H1 (cell line): ENCODE data around the gene CSE1L. TPM values are rescaled to one million over a fixed set of nuclear protein-coding genes. Genes with fewer than 3 reads are reported as not detected.

ENCODE experiments used
- CTCF ChIP-seq, 3 experiments: IDR thresholded peaks; 1 replicate in 2 of 3; 2 replicates in 1 of 3; pipeline versions ENCODE4 v1.5.1 to v1.6.1; 2011; ENCODE audit warnings: low read length in 3 of 3, mild to moderate bottlenecking in 3 of 3, inconsistent platforms in 2 of 3, low read depth in 1 of 3, moderate library complexity in 1 of 3; ENCODE audit not compliant: insufficient read depth in 1 of 3; ENCODE audit errors: control extremely low read depth in 1 of 3
- JUND ChIP-seq: IDR thresholded peaks from 2 replicates; pipeline ENCODE4 v1.6.1; 2011; ENCODE audit warnings: mild to moderate bottlenecking, improper control_type of control experiment, low read length
- MAFK ChIP-seq: IDR thresholded peaks from 2 replicates; pipeline ENCODE4 v1.6.1; 2012; ENCODE audit warnings: low read depth, mild to moderate bottlenecking, improper control_type of control experiment, low read length
- NANOG ChIP-seq: IDR thresholded peaks from 2 replicates; pipeline ENCODE4 v1.6.1; 2011; ENCODE audit warnings: low read length, low read depth, mild to moderate bottlenecking, inconsistent platforms; ENCODE audit not compliant: insufficient read depth, poor library complexity, severe bottlenecking
- polyA plus RNA-seq, 7 experiments: library from polyadenylated mRNA; depleted of rRNA in 3 of 7; stranded (reverse) in 5 of 7; unstranded in 2 of 7; fragments of >200 nt in 5 of 7; fragments of 200-250 nt in 2 of 7; gene quantifications; 1 replicate in 5 of 7; 2 replicates in 1 of 7; 4 replicates in 1 of 7; pipeline versions ENCODE4 v1.2.1 to v1.2.3, GENCODE V29; 2011 to 2013; ENCODE audit warnings: missing spikeins in 2 of 7, mixed read lengths in 2 of 7
- total RNA-seq: library from RNA; stranded (reverse); fragmentation: NEBNext Ultra II Directional; extraction: Animal tissue kit (Norgen Biotek cat#: 25700); gene quantifications from 2 replicates; pipeline ENCODE4 v1.2.1, GENCODE V29; 2021
- TF ChIP-seq, protein P1 (sequence below): fragments of 300-600 bp; sonication (generic); IDR thresholded peaks from 2 replicates; pipeline ENCODE4 v1.7.1; 2012; ENCODE audit warnings: low read length, moderate library complexity, mild to moderate bottlenecking, inconsistent platforms; ENCODE audit not compliant: insufficient replicate concordance

CSE1L gene
- total and polyA plus RNA-seq, 2 of the 8 experiments (the other 6 are each of a cell fraction or from before 2014, with no cell fraction given): 94.1 to 269 TPM

- TF ChIP-seq, protein P1, sequence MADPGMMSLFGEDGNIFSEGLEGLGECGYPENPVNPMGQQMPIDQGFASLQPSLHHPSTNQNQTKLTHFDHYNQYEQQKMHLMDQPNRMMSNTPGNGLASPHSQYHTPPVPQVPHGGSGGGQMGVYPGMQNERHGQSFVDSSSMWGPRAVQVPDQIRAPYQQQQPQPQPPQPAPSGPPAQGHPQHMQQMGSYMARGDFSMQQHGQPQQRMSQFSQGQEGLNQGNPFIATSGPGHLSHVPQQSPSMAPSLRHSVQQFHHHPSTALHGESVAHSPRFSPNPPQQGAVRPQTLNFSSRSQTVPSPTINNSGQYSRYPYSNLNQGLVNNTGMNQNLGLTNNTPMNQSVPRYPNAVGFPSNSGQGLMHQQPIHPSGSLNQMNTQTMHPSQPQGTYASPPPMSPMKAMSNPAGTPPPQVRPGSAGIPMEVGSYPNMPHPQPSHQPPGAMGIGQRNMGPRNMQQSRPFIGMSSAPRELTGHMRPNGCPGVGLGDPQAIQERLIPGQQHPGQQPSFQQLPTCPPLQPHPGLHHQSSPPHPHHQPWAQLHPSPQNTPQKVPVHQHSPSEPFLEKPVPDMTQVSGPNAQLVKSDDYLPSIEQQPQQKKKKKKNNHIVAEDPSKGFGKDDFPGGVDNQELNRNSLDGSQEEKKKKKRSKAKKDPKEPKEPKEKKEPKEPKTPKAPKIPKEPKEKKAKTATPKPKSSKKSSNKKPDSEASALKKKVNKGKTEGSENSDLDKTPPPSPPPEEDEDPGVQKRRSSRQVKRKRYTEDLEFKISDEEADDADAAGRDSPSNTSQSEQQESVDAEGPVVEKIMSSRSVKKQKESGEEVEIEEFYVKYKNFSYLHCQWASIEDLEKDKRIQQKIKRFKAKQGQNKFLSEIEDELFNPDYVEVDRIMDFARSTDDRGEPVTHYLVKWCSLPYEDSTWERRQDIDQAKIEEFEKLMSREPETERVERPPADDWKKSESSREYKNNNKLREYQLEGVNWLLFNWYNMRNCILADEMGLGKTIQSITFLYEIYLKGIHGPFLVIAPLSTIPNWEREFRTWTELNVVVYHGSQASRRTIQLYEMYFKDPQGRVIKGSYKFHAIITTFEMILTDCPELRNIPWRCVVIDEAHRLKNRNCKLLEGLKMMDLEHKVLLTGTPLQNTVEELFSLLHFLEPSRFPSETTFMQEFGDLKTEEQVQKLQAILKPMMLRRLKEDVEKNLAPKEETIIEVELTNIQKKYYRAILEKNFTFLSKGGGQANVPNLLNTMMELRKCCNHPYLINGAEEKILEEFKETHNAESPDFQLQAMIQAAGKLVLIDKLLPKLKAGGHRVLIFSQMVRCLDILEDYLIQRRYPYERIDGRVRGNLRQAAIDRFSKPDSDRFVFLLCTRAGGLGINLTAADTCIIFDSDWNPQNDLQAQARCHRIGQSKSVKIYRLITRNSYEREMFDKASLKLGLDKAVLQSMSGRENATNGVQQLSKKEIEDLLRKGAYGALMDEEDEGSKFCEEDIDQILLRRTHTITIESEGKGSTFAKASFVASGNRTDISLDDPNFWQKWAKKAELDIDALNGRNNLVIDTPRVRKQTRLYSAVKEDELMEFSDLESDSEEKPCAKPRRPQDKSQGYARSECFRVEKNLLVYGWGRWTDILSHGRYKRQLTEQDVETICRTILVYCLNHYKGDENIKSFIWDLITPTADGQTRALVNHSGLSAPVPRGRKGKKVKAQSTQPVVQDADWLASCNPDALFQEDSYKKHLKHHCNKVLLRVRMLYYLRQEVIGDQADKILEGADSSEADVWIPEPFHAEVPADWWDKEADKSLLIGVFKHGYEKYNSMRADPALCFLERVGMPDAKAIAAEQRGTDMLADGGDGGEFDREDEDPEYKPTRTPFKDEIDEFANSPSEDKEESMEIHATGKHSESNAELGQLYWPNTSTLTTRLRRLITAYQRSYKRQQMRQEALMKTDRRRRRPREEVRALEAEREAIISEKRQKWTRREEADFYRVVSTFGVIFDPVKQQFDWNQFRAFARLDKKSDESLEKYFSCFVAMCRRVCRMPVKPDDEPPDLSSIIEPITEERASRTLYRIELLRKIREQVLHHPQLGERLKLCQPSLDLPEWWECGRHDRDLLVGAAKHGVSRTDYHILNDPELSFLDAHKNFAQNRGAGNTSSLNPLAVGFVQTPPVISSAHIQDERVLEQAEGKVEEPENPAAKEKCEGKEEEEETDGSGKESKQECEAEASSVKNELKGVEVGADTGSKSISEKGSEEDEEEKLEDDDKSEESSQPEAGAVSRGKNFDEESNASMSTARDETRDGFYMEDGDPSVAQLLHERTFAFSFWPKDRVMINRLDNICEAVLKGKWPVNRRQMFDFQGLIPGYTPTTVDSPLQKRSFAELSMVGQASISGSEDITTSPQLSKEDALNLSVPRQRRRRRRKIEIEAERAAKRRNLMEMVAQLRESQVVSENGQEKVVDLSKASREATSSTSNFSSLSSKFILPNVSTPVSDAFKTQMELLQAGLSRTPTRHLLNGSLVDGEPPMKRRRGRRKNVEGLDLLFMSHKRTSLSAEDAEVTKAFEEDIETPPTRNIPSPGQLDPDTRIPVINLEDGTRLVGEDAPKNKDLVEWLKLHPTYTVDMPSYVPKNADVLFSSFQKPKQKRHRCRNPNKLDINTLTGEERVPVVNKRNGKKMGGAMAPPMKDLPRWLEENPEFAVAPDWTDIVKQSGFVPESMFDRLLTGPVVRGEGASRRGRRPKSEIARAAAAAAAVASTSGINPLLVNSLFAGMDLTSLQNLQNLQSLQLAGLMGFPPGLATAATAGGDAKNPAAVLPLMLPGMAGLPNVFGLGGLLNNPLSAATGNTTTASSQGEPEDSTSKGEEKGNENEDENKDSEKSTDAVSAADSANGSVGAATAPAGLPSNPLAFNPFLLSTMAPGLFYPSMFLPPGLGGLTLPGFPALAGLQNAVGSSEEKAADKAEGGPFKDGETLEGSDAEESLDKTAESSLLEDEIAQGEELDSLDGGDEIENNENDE: no peak
- no peak for TF ChIP-seq NANOG
- no peak for TF ChIP-seq CTCF (IDR thresholded peaks at IDR 0.05; ENCODE audit: control extremely low read depth in 1 of 3, insufficient read depth in 1 of 3, low read depth in 1 of 3, low read length in 3 of 3)
- no peak for TF ChIP-seq JUND
- TF ChIP-seq MAFK: no peak
- TF ChIP-seq, all 59 proteins: peak for 0
Observed at GRCh38 chr20:49098136-49098535, 52.0 kb downstream of the CSE1L start (continued).
